ENCODE data around the gene UBE2Q1.

UBE2Q1 gene

GRCh38 chr1:154575951-154576566 is 17.6 kb upstream of the UBE2Q1 start:
- no peak for DNase-seq

- DNase-seq = no peak
These were observed 16.9 kb upstream of the UBE2Q1 start for GRCh38 chr1:154575147-154575927.

GRCh38 chr1:154574716-154575115 is 16.3 kb upstream of the UBE2Q1 start:
- peak; percentile 59 for DNase-seq

GRCh38 chr1:154573168-154573510 is 14.7 kb upstream of the UBE2Q1 start:
- no peak for DNase-seq

- DNase-seq = no peak
These were observed 14.2 kb upstream of the UBE2Q1 start for GRCh38 chr1:154572468-154573167.

- no peak for DNase-seq
These were observed 13.5 kb upstream of the UBE2Q1 start for GRCh38 chr1:154571964-154572288.

- DNase-seq = no peak
These were observed 12.9 kb upstream of the UBE2Q1 start for GRCh38 chr1:154571244-154571963.

GRCh38 chr1:154568157-154568815 is 9.8 kb upstream of the UBE2Q1 start:
- DNase-seq = no peak

- peak; percentile 76 for DNase-seq
These were observed 9.1 kb upstream of the UBE2Q1 start, which contains the start of gene CHRNB2 for GRCh38 chr1:154567386-154568156. Gene CHRNB2 (plus strand): TSS chr1:154567778. CDS start chr1:154568045, 267 bp downstream.

- no peak for DNase-seq
These were observed 7.4 kb upstream of the UBE2Q1 start for GRCh38 chr1:154565876-154566275.

- DNase-seq = peak; percentile 92
These were observed 1.1 kb upstream of the UBE2Q1 start for GRCh38 chr1:154559466-154560044.

- peak; percentile 100 for DNase-seq
These were observed 431 bp upstream of the UBE2Q1 start for GRCh38 chr1:154558720-154559465.

- no peak for DNase-seq
These were observed 1.1 kb downstream of the UBE2Q1 start for GRCh38 chr1:154557248-154557938.

- DNase-seq = no peak
These were observed 2.0 kb downstream of the UBE2Q1 start for GRCh38 chr1:154556422-154556821.

GRCh38 chr1:154553056-154554030 is 5.1 kb downstream of the UBE2Q1 start:
- no peak for DNase-seq

GRCh38 chr1:154552036-154552435 is 6.4 kb downstream of the UBE2Q1 start:
- DNase-seq = no peak

- no peak for DNase-seq
These were observed 7.0 kb downstream of the UBE2Q1 start for GRCh38 chr1:154551474-154551873.

- DNase-seq = no peak
These were observed 7.8 kb downstream of the UBE2Q1 start for GRCh38 chr1:154550657-154551056.

GRCh38 chr1:154550070-154550469 is 8.4 kb downstream of the UBE2Q1 start:
- no peak for DNase-seq

Data from femur (tissue), 1 donor.